HG03025 (cell line): ENCODE results near the gene THBS3.
A peak's percentile ranks its signal among the peaks of the same experiment; 100 is the strongest.
"Not testable (repeated sequence)": the region's sequence is repeated elsewhere in the genome, so short reads cannot be mapped to it uniquely, and the experiment has no call there.

Experiments
- ATAC-seq: cut with Tn5 transposase; IDR thresholded peaks from one replicate; pipeline ENCODE4 v1.9.1; 2021; ENCODE audit warnings: mild to moderate bottlenecking, moderate library complexity; ENCODE audit not compliant: unreplicated experiment, low FRiP score

The THBS3 gene

GRCh38 chr1:155176544-155177071 lies 31.1 kb downstream of the THBS3 start:
- no peak for ATAC-seq

GRCh38 chr1:155175927-155176371 lies 31.7 kb downstream of the THBS3 start:
- no peak for ATAC-seq

DNA sequence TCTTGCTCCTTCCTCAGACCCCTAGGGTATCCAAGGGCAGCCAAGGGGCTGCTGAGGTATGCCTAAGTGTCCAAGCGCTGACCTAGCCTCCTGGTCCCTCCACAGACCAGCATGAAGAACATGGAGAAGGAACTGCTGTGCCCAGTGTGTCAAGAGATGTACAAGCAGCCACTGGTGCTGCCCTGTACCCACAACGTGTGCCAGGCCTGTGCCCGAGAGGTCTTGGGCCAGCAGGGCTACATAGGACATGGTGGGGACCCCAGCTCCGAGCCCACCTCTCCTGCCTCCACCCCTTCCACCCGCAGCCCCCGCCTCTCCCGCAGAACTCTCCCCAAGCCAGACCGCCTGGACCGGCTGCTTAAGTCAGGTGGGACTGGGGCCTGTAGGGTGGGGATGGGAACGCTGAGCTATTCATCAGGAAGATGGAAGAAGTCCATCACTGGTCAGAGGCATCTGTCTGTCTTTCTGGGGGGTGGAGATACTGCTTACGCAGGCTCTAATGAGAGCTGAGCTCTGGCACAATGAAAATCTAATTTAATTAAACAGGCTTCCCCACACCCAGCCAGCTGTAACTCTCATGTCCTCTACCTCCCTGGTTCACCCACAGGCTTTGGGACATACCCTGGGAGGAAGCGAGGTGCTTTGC lies 32.3 kb downstream of the THBS3 start:
- no peak for ATAC-seq

DNA sequence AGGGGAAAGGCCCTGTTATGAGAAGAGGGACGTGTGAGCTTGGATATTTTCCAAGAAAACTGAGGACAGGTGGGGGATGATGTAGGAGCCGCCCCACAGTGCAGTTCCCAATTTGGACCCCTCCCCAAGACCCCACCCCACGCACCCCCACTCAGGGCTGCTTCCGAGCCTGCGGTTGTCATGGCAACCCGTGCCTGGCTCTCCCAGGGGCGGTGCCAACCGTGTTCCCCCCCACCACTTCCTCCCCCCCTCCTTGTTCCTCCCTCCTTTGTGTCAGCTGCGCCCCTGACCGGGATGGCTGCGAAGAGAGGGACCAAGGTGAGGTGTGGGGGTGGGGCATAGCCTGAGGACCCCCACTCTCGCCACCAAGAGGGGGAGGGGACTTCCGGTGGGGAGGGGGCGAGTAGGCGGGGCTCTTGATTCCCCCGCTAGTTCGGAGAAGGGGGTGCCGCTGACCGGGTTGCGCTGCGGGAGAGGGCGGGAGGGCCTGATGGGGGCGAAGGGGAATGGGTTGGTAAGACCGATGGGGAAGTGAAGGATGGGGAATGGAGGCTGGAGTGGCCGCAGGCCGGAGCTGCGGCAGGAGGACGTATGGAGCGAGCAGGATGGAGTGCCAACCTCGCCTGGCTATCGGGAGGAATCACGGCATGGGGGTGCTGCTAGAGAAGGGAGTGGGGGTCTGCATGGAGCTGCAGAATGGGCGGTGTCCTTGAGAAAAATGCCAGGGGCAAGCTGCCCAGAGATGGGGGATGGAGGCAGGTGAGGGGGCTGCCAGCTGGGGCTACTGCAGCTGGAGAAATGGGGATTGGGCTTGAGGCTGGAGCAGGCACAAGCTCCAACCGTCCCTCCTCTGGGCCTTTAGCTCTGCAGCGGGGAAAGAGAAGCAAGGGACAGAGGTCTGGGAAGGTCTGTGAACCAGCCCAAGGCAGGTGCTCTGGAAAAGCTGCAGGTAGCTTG lies 33.1 kb downstream of the THBS3 start:
- ATAC-seq = no peak

GRCh38 chr1:155173478-155174323 lies 34.0 kb downstream of the THBS3 start, which contains the start of gene TRIM46:
Gene TRIM46, plus strand, starts transcription at chr1:155173849. Its CDS starts 118 bp downstream, at chr1:155173967.
- no peak for ATAC-seq

GRCh38 chr1:155172732-155173477 lies 34.8 kb downstream of the THBS3 start, which contains the start of gene KRTCAP2:
Gene KRTCAP2, minus strand, starts transcription at chr1:155173304. Its CDS starts 80 bp downstream, at chr1:155173224.
- peak; percentile 45 for ATAC-seq

GRCh38 chr1:155171836-155172731 lies 35.6 kb downstream of the THBS3 start:
- no peak for ATAC-seq

- ATAC-seq = no peak
Observed at GRCh38 chr1:155170806-155171205, 36.9 kb downstream of the THBS3 start.

DNA sequence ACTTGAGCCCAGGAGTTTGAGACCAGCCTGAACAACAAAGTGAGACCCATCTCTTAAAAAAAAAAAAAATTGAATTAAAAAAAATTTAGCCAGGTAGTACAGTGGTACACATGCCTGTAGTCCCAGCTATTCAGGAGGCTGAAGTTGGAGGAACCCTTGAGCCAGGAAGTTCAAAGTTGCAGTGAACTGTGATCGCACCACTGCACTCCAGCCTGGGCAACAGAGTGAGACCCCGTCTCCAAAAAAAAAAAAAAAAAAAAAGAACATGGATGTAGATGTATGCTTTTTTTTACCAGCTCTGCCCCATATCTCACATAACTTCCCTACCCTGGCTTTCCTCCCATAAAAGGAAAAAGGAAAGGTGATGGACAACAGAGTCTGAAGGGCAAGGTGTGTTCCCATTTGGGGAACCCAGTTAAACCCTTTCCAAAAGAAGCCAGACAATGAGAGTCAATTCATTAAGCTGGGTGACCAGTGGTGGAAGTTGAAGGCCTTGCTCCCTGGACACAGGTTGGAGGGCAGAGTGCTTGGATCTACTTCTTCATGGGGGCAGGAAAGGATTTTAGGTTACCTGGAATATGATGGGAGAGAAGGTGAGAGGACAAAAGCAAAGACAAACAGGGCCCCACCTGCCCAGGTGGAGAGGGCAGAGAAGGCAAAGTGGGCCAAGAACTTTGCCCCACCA lies 37.5 kb downstream of the THBS3 start:
- no peak for ATAC-seq

DNA sequence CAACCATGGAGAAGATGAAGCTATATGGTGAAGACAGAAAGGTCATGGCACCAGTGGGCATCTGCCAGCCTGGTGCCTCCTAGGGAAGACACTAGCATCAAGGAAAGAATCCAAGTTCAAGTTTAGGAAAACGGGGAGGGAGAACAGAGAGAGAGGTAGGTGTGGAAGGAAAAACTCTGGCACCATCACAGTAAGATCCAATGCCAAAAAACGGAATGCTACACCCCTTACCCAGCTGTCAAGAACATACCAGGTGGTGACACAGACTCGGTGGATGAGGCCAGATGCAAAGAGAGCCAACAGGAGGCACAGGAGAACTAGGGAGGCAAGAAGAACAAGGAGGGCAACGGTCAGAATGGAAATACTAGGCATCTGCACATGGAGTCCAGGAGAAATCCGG lies 38.2 kb downstream of the THBS3 start:
- no peak for ATAC-seq

- ATAC-seq = no peak
Observed at GRCh38 chr1:155168456-155169210, 39.1 kb downstream of the THBS3 start.

- not testable (repeated sequence) for ATAC-seq
Observed at GRCh38 chr1:155168105-155168445, 39.6 kb downstream of the THBS3 start.

DNA sequence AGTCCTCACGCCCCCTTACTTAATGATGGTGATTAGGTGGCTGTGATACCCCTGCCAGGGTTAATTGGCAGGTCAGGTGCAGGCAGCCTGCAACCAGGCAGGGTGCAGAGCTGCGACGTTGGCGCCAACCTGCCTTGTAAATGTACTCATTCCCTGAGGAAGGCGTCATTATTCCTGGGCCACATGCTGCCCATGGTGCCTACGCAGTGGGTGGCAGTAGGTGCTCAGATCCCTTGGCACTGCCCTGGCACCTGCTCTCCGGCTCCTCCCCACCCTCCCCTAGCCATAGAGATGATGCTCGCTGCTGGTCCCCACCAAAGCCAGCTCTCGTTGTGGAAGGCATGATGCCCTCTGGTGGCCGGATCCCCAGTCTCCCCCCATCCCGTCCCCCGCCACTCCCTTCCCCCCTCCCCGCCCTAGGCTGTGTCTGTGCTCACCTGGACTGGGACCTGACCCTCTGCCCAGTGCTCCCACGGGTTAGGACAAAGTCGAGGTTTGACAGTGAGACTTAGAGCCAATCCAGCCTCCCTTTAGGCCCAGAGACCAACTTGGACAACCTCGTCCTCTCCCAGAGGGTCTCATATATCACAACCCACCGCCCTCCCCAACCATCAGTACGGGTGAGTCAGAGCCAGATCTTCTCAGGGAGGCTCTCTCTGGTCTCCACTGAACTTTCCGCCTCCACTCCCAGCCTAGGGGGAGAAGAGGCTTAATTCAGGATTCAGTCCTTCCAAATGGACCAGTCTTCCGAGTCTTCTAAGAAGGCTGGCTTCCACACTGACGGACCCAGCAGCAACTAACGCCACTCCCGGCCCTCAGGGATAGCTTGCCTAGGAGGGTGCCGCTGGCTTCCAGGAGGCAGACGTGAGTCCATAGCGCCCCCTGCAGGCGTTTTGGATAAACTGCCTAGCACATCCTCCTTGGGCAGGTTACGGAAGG lies 40.3 kb downstream of the THBS3 start:
- ATAC-seq = no peak

DNA sequence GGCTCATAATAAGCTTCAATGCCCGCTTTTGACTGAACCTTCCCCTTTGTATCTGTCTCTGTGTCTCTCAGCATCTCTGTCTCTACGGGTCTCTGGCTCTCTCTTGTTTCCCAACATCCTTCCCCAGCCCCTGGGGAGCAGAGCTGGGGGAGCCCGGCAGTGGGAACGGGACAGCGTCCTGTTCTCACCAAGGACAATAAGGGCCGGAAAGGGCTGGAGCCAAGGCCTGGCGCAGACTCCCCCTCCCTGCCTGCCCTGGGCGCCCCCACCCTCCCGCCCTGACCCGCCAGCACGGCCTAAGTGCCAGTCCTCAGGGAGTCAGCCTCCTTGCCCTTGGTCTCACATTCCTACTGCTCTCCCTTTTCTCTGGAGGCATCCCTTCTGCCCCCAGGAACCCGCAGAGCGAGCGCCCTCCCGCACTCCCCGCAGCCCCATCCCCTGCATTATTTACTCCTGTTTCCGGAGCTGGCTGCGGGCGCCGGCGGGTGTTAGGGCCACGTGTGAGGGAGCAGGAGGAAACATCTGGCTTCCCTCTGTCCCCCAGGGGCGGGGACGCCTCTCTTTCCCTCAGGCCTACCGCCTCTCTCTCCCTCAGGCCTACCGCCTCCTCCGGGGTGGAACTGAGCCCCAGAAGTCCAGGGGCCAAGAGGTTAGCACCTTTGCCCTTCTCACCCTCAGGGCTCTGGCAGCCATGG lies 41.1 kb downstream of the THBS3 start:
- no peak for ATAC-seq

DNA sequence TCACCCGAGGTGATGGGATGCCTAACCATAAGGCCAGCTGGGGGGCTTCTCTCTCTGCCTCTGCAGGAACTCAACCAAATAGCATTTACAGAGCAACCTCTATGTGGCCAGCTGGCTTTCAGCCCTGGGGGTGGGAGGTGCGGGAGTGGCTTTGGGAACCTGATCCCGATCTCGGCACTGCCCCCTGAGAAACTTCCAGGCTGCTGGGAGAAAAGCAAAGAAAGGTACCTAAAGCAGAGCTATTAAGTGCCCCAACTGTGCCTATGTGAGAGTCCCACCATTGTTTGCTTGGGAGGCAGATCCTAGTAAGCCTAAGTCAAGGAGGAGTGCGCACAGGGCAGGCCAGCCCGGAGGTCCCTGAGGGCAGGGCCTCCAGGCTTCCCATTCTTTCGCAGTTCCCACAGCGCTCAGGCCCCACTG lies 41.6 kb downstream of the THBS3 start:
- no peak for ATAC-seq

DNA sequence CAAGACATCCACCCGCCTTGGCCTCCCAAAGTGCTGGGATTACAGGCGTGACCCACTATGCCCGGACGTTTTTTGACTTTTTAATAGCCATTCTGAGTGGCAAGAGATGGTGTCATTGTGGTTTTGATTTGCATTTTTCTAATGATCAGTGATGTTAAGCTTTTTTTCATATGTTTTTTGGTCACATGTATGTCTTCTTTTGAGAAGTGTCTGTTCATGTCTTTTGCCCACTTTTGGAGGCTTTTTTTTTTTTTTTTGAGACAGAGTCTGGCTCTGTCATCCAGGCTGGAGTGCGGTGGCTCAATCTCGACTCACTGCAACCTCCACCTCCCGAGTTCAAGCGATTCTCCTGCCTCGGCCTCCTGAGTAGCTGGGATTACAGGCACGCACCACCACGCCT lies 43.1 kb downstream of the THBS3 start:
- ATAC-seq = not testable (repeated sequence)
